Neuronal stem cell (in vitro differentiated cells): ENCODE results near the gene ZNF222.
A peak's percentile ranks its signal among the peaks of the same experiment; 100 is the strongest.

Experiments used
- DNase-seq: peaks from one replicate; pipeline ENCODE4 v3.0.0-alpha.2; 2013; ENCODE audit warnings: low spot score
- H2AFZ ChIP-seq: one replicate; pipeline ENCODE4 v1.6.1; 2013; ENCODE audit warnings: mild to moderate bottlenecking, low read length, inconsistent platforms
- H2AK5ac ChIP-seq: 2 replicates; pipeline ENCODE4 v1.6.1; 2013; ENCODE audit warnings: low read depth, mild to moderate bottlenecking, inconsistent platforms, low read length, moderate library complexity, mixed read lengths
- H2BK120ac ChIP-seq: 2 replicates; pipeline ENCODE4 v1.6.1; 2013; ENCODE audit warnings: low read depth, mild to moderate bottlenecking, inconsistent platforms, low read length, moderate library complexity, mixed read lengths
- H2BK12ac ChIP-seq: one replicate; pipeline ENCODE4 v1.6.1; 2013; ENCODE audit warnings: low read length, inconsistent platforms
- H2BK15ac ChIP-seq: 2 replicates; pipeline ENCODE4 v1.6.1; 2013; ENCODE audit warnings: mild to moderate bottlenecking, low read length, inconsistent platforms, mixed read lengths
- H2BK5ac ChIP-seq: one replicate; pipeline ENCODE4 v1.6.1; 2013; ENCODE audit warnings: inconsistent platforms, mild to moderate bottlenecking, low read length, moderate library complexity
- H3K14ac ChIP-seq: one replicate; pipeline ENCODE4 v1.6.1; 2013; ENCODE audit warnings: low read length, inconsistent platforms
- H3K18ac ChIP-seq: 2 replicates; pipeline ENCODE4 v1.6.1; 2013; ENCODE audit warnings: low read length, inconsistent platforms
- H3K23ac ChIP-seq: 2 replicates; pipeline ENCODE4 v1.6.1; 2013; ENCODE audit warnings: low read depth, mild to moderate bottlenecking, mixed read lengths, low read length, inconsistent platforms; ENCODE audit not compliant: poor library complexity
- H3K27ac ChIP-seq: replicated peaks from 3 replicates; pipeline ENCODE4 v1.5.1; 2013; ENCODE audit warnings: low read length, inconsistent platforms
- H3K27me3 ChIP-seq, 3 experiments: 2 replicates each; pipeline ENCODE4 v1.6.1; 2013; ENCODE audit warnings: low read length in 3 of 3, mild to moderate bottlenecking in 2 of 3, inconsistent platforms in 1 of 3, low read depth in 1 of 3, mixed read lengths in 1 of 3, moderate library complexity in 1 of 3; ENCODE audit not compliant: control insufficient read depth in 3 of 3, insufficient read depth in 3 of 3
- H3K36me3 ChIP-seq, 2 donors: replicated peaks in 1 of 2; 2 replicates each; pipeline ENCODE4 v1.6.1; 2013; ENCODE audit warnings: low read length in 2 of 2; ENCODE audit not compliant: control insufficient read depth in 2 of 2, insufficient read depth in 2 of 2
- H3K4ac ChIP-seq: 2 replicates; pipeline ENCODE4 v1.6.1; 2013; ENCODE audit warnings: inconsistent platforms, mild to moderate bottlenecking, low read length, moderate library complexity
- H3K4me1 ChIP-seq, 2 donors: 1 replicate in 1 of 2; 2 replicates in 1 of 2; pipeline ENCODE4 v1.6.1; 2013; ENCODE audit warnings: low read length in 2 of 2, low read depth in 1 of 2; ENCODE audit not compliant: control insufficient read depth in 2 of 2, insufficient read depth in 1 of 2
- H3K4me2 ChIP-seq: one replicate; pipeline ENCODE4 v1.6.1; 2013; ENCODE audit warnings: mild to moderate bottlenecking, low read length, inconsistent platforms; ENCODE audit not compliant: insufficient read depth, poor library complexity, severe bottlenecking
- H3K4me3 ChIP-seq, 2 donors: 2 replicates each; pipeline ENCODE4 v1.5.1; 2013; ENCODE audit warnings: low read length in 2 of 2, mild to moderate bottlenecking in 2 of 2, inconsistent platforms in 1 of 2, moderate library complexity in 1 of 2
- H3K79me1 ChIP-seq: one replicate; pipeline ENCODE4 v1.6.1; 2013; ENCODE audit warnings: low read depth, mild to moderate bottlenecking, inconsistent platforms, low read length, moderate library complexity
- H3K9ac ChIP-seq: one replicate; pipeline ENCODE4 v1.6.1; 2013; ENCODE audit warnings: mild to moderate bottlenecking, low read depth, low read length, inconsistent platforms; ENCODE audit not compliant: poor library complexity
- H3K9me3 ChIP-seq, 2 donors: replicated peaks in 1 of 2; 2 replicates each; pipeline versions ENCODE3 to v1.6.1; 2013; ENCODE audit warnings: low read length in 2 of 2, mild to moderate bottlenecking in 2 of 2, inconsistent platforms in 1 of 2, low read depth in 1 of 2, mixed read lengths in 1 of 2, moderate library complexity in 1 of 2; ENCODE audit not compliant: control insufficient read depth in 2 of 2, insufficient read depth in 1 of 2
- H4K8ac ChIP-seq: one replicate; pipeline ENCODE4 v1.6.1; 2013; ENCODE audit warnings: low read depth, mild to moderate bottlenecking, inconsistent platforms, low read length, moderate library complexity
- H4K91ac ChIP-seq: one replicate; pipeline ENCODE4 v1.6.1; 2013; ENCODE audit warnings: low read length, low read depth, mild to moderate bottlenecking, inconsistent platforms; ENCODE audit not compliant: poor library complexity
- WGBS, 2 donors: extraction: QIAGEN DNeasy Blood & Tissue Kit; methylation state at CpG; one replicate each; pipeline ENCODE4 v1.1.7; 2013; ENCODE audit warnings: missing lambda C conversion rate in 2 of 2, mixed read lengths in 1 of 2; ENCODE audit not compliant: insufficient read length in 2 of 2, insufficient replicate concordance in 1 of 2; ENCODE audit errors: extremely low coverage in 2 of 2; 5-methylcytosine and 5-hydroxymethylcytosine counted together

ZNF222 gene

GRCh38 chr19:44019498-44019897 is 5.7 kb upstream of the ZNF222 start:
- H4K8ac ChIP-seq = no peak overlapping the region
- no peak overlapping the region for H2BK120ac ChIP-seq
- no peaks in the 10 kb centered on the region for H3K27me3 ChIP-seq
- H4K91ac ChIP-seq = no peak overlapping the region
- no peak overlapping the region for H2BK12ac ChIP-seq
- no peak for DNase-seq
- WGBS, 2 donors = no CpG with 5 or more reads among the region's 2 CpGs
- H3K14ac ChIP-seq = no peak overlapping the region
- no peak overlapping the region for H3K4me3 ChIP-seq
- H3K4me2 ChIP-seq = no peak overlapping the region
- H3K23ac ChIP-seq = no peak overlapping the region
- H3K18ac ChIP-seq = no peak overlapping the region
- H3K9me3 ChIP-seq = no peaks in the 10 kb centered on the region
- no peak overlapping the region for H2BK5ac ChIP-seq
- H3K27ac ChIP-seq = no peak overlapping the region
- H3K4ac ChIP-seq = no peak overlapping the region
- no peak overlapping the region for H2AFZ ChIP-seq
- no peak overlapping the region for H2AK5ac ChIP-seq
- no peaks in the 10 kb centered on the region for H3K79me1 ChIP-seq
- H3K9ac ChIP-seq = no peak overlapping the region
- no peaks in the 10 kb centered on the region for H3K36me3 ChIP-seq
- H2BK15ac ChIP-seq = no peak overlapping the region
- H3K4me1 ChIP-seq = no peaks in the 10 kb centered on the region

DNA sequence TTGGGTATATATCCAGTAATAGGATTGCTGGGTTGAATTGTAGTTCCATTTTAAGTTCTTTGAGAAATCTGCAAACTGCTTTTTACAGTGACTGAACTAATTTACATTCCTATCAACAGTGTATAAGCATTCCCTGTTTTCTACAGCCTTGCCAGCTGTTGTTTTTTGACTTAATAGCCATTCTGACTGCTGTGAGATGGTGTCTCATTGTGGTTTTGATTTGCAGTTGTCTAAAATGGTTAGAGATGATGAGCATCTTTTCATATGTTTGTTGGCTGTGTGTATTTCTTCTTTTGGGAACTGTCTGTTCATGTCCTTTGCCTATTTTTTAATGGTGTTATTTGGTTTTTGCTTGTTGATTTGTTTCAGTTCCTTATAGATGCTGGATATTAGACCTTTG is 4.0 kb upstream of the ZNF222 start:
- H3K79me1 ChIP-seq = no peaks in the 10 kb centered on the region
- no peak overlapping the region for H2BK5ac ChIP-seq
- no peak overlapping the region for H2AK5ac ChIP-seq
- no peak overlapping the region for H3K4me2 ChIP-seq
- no peak overlapping the region for H3K18ac ChIP-seq
- no peak overlapping the region for H3K4ac ChIP-seq
- no peak overlapping the region for H2BK15ac ChIP-seq
- H2AFZ ChIP-seq = no peak overlapping the region
- H3K36me3 ChIP-seq = no peaks in the 10 kb centered on the region
- H3K9ac ChIP-seq = no peak overlapping the region
- no peak overlapping the region for H4K91ac ChIP-seq
- H3K27ac ChIP-seq = no peak overlapping the region
- DNase-seq = no peak
- no peak overlapping the region for H2BK12ac ChIP-seq
- peaks cover 4 to 7% of the 10 kb centered on the region in 2 donors for H3K4me1 ChIP-seq
- H4K8ac ChIP-seq = no peak overlapping the region
- H3K4me3 ChIP-seq = no peak overlapping the region
- no peaks in the 10 kb centered on the region for H3K9me3 ChIP-seq
- no peak overlapping the region for H3K23ac ChIP-seq
- H3K14ac ChIP-seq = no peak overlapping the region
- H3K27me3 ChIP-seq = no peaks in the 10 kb centered on the region
- H2BK120ac ChIP-seq = no peak overlapping the region

DNA sequence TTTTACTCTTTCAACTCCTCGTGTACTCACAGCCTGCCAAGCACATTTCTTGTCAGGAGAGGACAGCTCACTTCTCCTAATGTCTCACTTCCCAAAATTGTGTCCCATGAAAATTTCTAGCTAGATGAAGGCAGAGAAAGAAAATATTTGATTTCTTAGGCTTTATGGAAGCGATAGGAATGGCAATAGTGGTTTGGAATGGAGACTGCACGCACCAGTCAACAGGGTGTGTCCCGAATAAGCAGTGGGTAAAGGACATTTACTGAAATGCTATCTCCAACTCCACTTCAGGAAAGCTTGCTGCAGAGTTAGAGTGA is 321 bp upstream of the ZNF222 start:
- Histone ChIP-seq H2BK5ac (no peak overlapping the region), H3K9ac (no peak overlapping the region), H3K4me3 (peak overlapping the region; percentile 83 to 85), H3K9me3 (peaks cover 3 to 20% of the 10 kb centered on the region in 2 donors), H3K27me3 (no peaks in the 10 kb centered on the region), H3K18ac (no peak overlapping the region), H2BK120ac (no peak overlapping the region), H2AFZ (peak overlapping the region; percentile 95), H3K4me1 (peaks cover 5 to 8% of the 10 kb centered on the region in 2 donors), H3K14ac (no peak overlapping the region), H3K4ac (no peak overlapping the region), H3K4me2 (peak overlapping the region; percentile 66), H3K23ac (no peak overlapping the region), H4K8ac (no peak overlapping the region), H2BK12ac (no peak overlapping the region), H3K27ac (no peak overlapping the region), H2BK15ac (no peak overlapping the region), H3K79me1 (no peaks in the 10 kb centered on the region), H3K36me3 (peaks cover 18 to 33% of the 10 kb centered on the region in 2 donors), H2AK5ac (no peak overlapping the region), H4K91ac (no peak overlapping the region)
- no CpG with 5 or more reads among the region's 4 CpGs for WGBS, 2 donors
- DNase-seq = no peak

- Histone ChIP-seq H4K8ac (no peak overlapping the region), H2BK120ac (no peak overlapping the region), H2AK5ac (no peak overlapping the region), H2BK12ac (no peak overlapping the region), H2BK5ac (no peak overlapping the region), H3K4me2 (no peak overlapping the region), H3K4me1 (peaks cover 5 to 8% of the 10 kb centered on the region in 2 donors), H3K23ac (no peak overlapping the region), H3K4me3 (no peak overlapping the region), H3K4ac (no peak overlapping the region), H3K27ac (no peak overlapping the region), H4K91ac (no peak overlapping the region), H3K9me3 (peaks cover 4 to 38% of the 10 kb centered on the region in 2 donors), H3K14ac (no peak overlapping the region), H3K36me3 (peaks cover 21 to 51% of the 10 kb centered on the region in 2 donors), H3K18ac (no peak overlapping the region), H3K27me3 (no peaks in the 10 kb centered on the region), H3K9ac (no peak overlapping the region), H2AFZ (no peak overlapping the region), H3K79me1 (no peaks in the 10 kb centered on the region), H2BK15ac (no peak overlapping the region)
- WGBS, 2 donors = no CpG with 5 or more reads among the region's 6 CpGs
- DNase-seq = no peak
These were observed 1.4 kb downstream of the ZNF222 start for GRCh38 chr19:44026622-44027021.
